Testis (tissue), 2 donors: ENCODE results near the gene KLHL1.

Source experiments
- CTCF ChIP-seq, 3 experiments: fragments of 450-650 bp in 2 of 3; fragments of 200-600 bp in 1 of 3; sonication (generic) in 1 of 3; IDR thresholded peaks; one replicate each; pipeline ENCODE4 v1.5.1; 2016 to 2019; ENCODE audit warnings: antibody characterized with exemption in 3 of 3, mild to moderate bottlenecking in 2 of 3, moderate library complexity in 1 of 3
- POLR2A ChIP-seq: fragments of 450-650 bp; IDR thresholded peaks from one replicate; pipeline ENCODE4 v1.6.1; 2017; ENCODE audit warnings: antibody characterized with exemption, mild to moderate bottlenecking, moderate library complexity

GRCh38 chr13:70090036-70090723, 18.1 kb downstream of the KLHL1 start:
- TF ChIP-seq POLR2A = no peak
- no peak for TF ChIP-seq CTCF (IDR thresholded peaks at IDR 0.05)
